HCT116 (cell line): ENCODE measurements around the gene LRIG1. TPM values are rescaled to one million over a fixed set of nuclear protein-coding genes. Genes with fewer than 3 reads are reported as not detected.

Source experiments
- ATAC-seq: fragments of 200-7000 bp; cut with Tn5 transposase; 2 replicates; pipeline ENCODE4 v1.9.1; 2020; ENCODE audit warnings: mild to moderate bottlenecking, moderate library complexity
- BruUV-seq: library from RNA; stranded (reverse); fragments of 400-500 nt; replicated peaks from 2 replicates; lab custom pipeline; 2021; lab: Mats Ljungman, UMichigan
- CTCF ChIA-PET: fragments of 300-600 bp; sonication (Branson Sonifier 250); formaldehyde crosslinking; loops from one replicate; lab custom pipeline; 2021; ENCODE audit warnings: antibody characterized with exemption; lab: Charles Lee
- POLR2A ChIA-PET: fragments of 300-600, 350-600 bp; sonication (Branson Sonifier 250); formaldehyde crosslinking; loops from one replicate; lab custom pipeline; 2021; ENCODE audit warnings: antibody characterized with exemption; lab: Charles Lee
- RAD21 ChIA-PET, 2 experiments: fragments of 300-600 bp; sonication (Branson Sonifier 250); formaldehyde crosslinking; loops; one replicate each; lab custom pipeline; 2023; ENCODE audit warnings: low total read pairs in 2 of 2; ENCODE audit not compliant: uncharacterized antibody in 2 of 2, unreplicated experiment in 2 of 2, low non-redundant PET in 1 of 2; lab: Charles Lee
- DNase-seq: peaks from one replicate; pipeline ENCODE4 v3.0.0-alpha.2; 2010; ENCODE audit warnings: low read depth, low spot score
- H2AFZ ChIP-seq: fragments of 200-600 bp; shearing (Covaris generic), sonication (generic); 2 replicates; pipeline ENCODE4 v1.6.1; 2017; ENCODE audit warnings: low read depth, mixed run types, mixed read lengths, antibody characterized with exemption, low read length; ENCODE audit not compliant: poor library complexity, severe bottlenecking
- H3K27ac ChIP-seq: 2 replicates; pipeline ENCODE4 v1.5.1; 2012; ENCODE audit warnings: low read depth, low read length
- H3K27me3 ChIP-seq: fragments of 200-600 bp; sonication (generic); 2 replicates; pipeline ENCODE4 v1.6.1; 2016; ENCODE audit warnings: mixed run types, low read length, mixed read lengths; ENCODE audit not compliant: insufficient read depth
- H3K36me3 ChIP-seq, 2 experiments: fragments of 200-500 bp in 1 of 2; fragments of 200-600 bp in 1 of 2; sonication (Bioruptor generic) in 1 of 2; sonication (generic) in 1 of 2; 2 replicates each; pipeline versions ENCODE4 v1.5.1 to v1.6.1; 2014 to 2016; ENCODE audit warnings: low read length in 2 of 2, inconsistent platforms in 1 of 2, mixed read lengths in 1 of 2, mixed run types in 1 of 2; ENCODE audit not compliant: insufficient read depth in 2 of 2, control insufficient read depth in 1 of 2
- H3K4me1 ChIP-seq, 2 experiments: fragments of 200-600 bp in 1 of 2; sonication (generic) in 1 of 2; 2 replicates each; pipeline versions ENCODE4 v1.5.1 to v1.6.1; 2012 to 2017; ENCODE audit warnings: low read length in 2 of 2, inconsistent platforms in 1 of 2, mild to moderate bottlenecking in 1 of 2, mixed read lengths in 1 of 2, mixed run types in 1 of 2, moderate library complexity in 1 of 2; ENCODE audit not compliant: insufficient read depth in 2 of 2, control insufficient read depth in 1 of 2
- H3K4me2 ChIP-seq: fragments of 200-600 bp; sonication (generic); 2 replicates; pipeline ENCODE4 v1.6.1; 2017; ENCODE audit warnings: mixed run types, low read length, mixed read lengths
- H3K4me3 ChIP-seq, 2 experiments: fragments of 200-600 bp in 1 of 2; sonication (generic) in 1 of 2; replicated peaks in 1 of 2; 2 replicates each; pipeline ENCODE4 v1.5.1; 2011 to 2016; ENCODE audit warnings: low read length in 2 of 2, control low read depth in 1 of 2, low read depth in 1 of 2, mild to moderate bottlenecking in 1 of 2, mixed read lengths in 1 of 2, mixed run types in 1 of 2
- H3K79me2 ChIP-seq: fragments of 200-600 bp; sonication (generic); 2 replicates; pipeline ENCODE4 v1.6.1; 2017; ENCODE audit warnings: mild to moderate bottlenecking, mixed run types, low read length, moderate library complexity, mixed read lengths; ENCODE audit not compliant: insufficient read depth
- H3K9ac ChIP-seq: fragments of 200-600 bp; sonication (generic); 2 replicates; pipeline ENCODE4 v1.6.1; 2016; ENCODE audit warnings: low read length, mixed read lengths
- H3K9me2 ChIP-seq: fragments of 200-600 bp; sonication (generic), shearing (Covaris generic); 2 replicates; pipeline ENCODE4 v1.6.1; 2017; ENCODE audit warnings: mixed run types, mild to moderate bottlenecking, moderate library complexity; ENCODE audit not compliant: insufficient read depth
- H3K9me3 ChIP-seq, 2 experiments: fragments of 200-500 bp in 1 of 2; fragments of 200-600 bp in 1 of 2; sonication (Bioruptor generic) in 1 of 2; sonication (generic) in 1 of 2; 2 replicates each; pipeline ENCODE4 v1.6.1; 2014 to 2017; ENCODE audit warnings: low read length in 2 of 2, mixed read lengths in 2 of 2, inconsistent platforms in 1 of 2, low read depth in 1 of 2, mild to moderate bottlenecking in 1 of 2, mixed run types in 1 of 2, moderate library complexity in 1 of 2; ENCODE audit not compliant: control insufficient read depth in 1 of 2, insufficient read depth in 1 of 2
- H4K20me1 ChIP-seq: fragments of 200-600 bp; sonication (generic), shearing (Covaris generic); 2 replicates; pipeline ENCODE4 v1.6.1; 2017; ENCODE audit warnings: mixed run types, mild to moderate bottlenecking, moderate library complexity; ENCODE audit not compliant: insufficient read depth
- CBX3 ChIP-seq: IDR thresholded peaks from 2 replicates; pipeline ENCODE4 v1.6.1; 2012; ENCODE audit warnings: low read depth
- EGR1 ChIP-seq: IDR thresholded peaks from 2 replicates; pipeline ENCODE4 v1.6.1; 2012; ENCODE audit warnings: low read depth
- MAX ChIP-seq: IDR thresholded peaks from 2 replicates; pipeline ENCODE4 v1.6.1; 2012
- POLR2A ChIP-seq: IDR thresholded peaks from 2 replicates; pipeline ENCODE4 v1.7.0; 2011; ENCODE audit warnings: borderline replicate concordance; ENCODE audit not compliant: insufficient read depth, insufficient read length; ENCODE audit errors: extremely low read depth
- RAD21 ChIP-seq: IDR thresholded peaks from 2 replicates; pipeline ENCODE4 v1.6.1; 2012; ENCODE audit warnings: low read depth, mild to moderate bottlenecking
- REST ChIP-seq: IDR thresholded peaks from 2 replicates; pipeline ENCODE4 v1.6.1; 2012; ENCODE audit warnings: low read depth
- SIN3A ChIP-seq: IDR thresholded peaks from 2 replicates; pipeline ENCODE4 v1.6.1; 2012; ENCODE audit warnings: low read depth
- SP1 ChIP-seq: IDR thresholded peaks from 2 replicates; pipeline ENCODE4 v1.6.1; 2012; ENCODE audit warnings: low read depth
- SRF ChIP-seq: IDR thresholded peaks from 2 replicates; pipeline ENCODE4 v1.6.1; 2012; ENCODE audit warnings: low read depth
- TCF7L2 ChIP-seq: IDR thresholded peaks from 2 replicates; pipeline ENCODE4 v1.7.0; 2011; ENCODE audit warnings: borderline replicate concordance, inconsistent platforms; ENCODE audit not compliant: insufficient read depth, insufficient read length; ENCODE audit errors: extremely low read depth
- ZBTB33 ChIP-seq: IDR thresholded peaks from 2 replicates; pipeline ENCODE4 v1.6.1; 2011; ENCODE audit warnings: mild to moderate bottlenecking, low read length, moderate library complexity; ENCODE audit not compliant: insufficient replicate concordance; ENCODE audit errors: extremely low read depth
- ZNF274 ChIP-seq: fragments of 200-500 bp; sonication (Bioruptor generic); IDR thresholded peaks from 2 replicates; pipeline ENCODE4 v1.6.1; 2014; ENCODE audit warnings: mild to moderate bottlenecking, low read depth, low read length, inconsistent platforms
- intact Hi-C: fragments of 100-400 bp; cut with micrococcal nuclease; formaldehyde crosslinking; loops from 2 replicates; pipeline ENCODE4 v1.10.0; 2022
- total RNA-seq: library from RNA; stranded (reverse); gene quantifications from one replicate; pipeline ENCODE4 v1.2.1, GENCODE V29; 2021; ENCODE audit not compliant: unreplicated experiment

Gene LRIG1
- total RNA-seq, 1 experiment from 2014 or later = 3.1 TPM

DNA sequence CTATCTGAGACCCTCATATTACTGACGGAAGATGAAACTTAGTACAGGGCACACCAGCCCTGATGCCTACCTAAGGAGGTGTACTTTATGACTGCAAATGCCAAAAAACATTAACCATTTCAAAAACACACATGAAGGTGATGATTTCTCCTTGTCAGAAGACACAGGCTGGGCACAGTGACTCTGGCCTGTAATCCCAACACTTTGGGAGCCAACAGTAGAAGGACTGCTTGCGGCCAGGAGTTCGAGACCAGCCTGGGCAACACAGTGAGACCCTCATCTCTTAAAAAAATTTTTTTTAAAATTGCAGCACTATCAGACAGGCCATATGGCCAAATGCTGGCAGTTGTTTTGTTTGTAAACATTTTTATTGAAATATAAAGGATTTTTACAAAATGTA, 73.5 kb downstream of the LRIG1 start:
- no peaks in the 10 kb centered on the region for H3K79me2 ChIP-seq
- TF ChIP-seq ZBTB33 = no peak
- TF ChIP-seq SIN3A = no peak
- TF ChIP-seq ZNF274 = no peak
- TF ChIP-seq TCF7L2 = no peak
- TF ChIP-seq POLR2A = no peak
- no peak for TF ChIP-seq CBX3
- no peak for TF ChIP-seq RAD21
- TF ChIP-seq SP1 = no peak
- TF ChIP-seq EGR1 = no peak
- TF ChIP-seq REST = no peak
- TF ChIP-seq MAX = no peak
- no peak for TF ChIP-seq SRF
- TF ChIP-seq, all 23 proteins: peak for 0
- no peak overlapping the region for H3K27ac ChIP-seq
- no peak overlapping the region for H3K4me2 ChIP-seq
- H3K9me3 ChIP-seq = no peaks in the 10 kb centered on the region
- no peaks in the 10 kb centered on the region for H3K27me3 ChIP-seq
- DNase-seq (no peak), ATAC-seq (no peak)
- no peak overlapping the region for H3K9ac ChIP-seq
- POLR2A ChIA-PET = no interaction called here
- CTCF ChIA-PET = no interaction called here
- no peaks in the 10 kb centered on the region for H3K4me1 ChIP-seq
- H2AFZ ChIP-seq = no peak overlapping the region
- H3K4me3 ChIP-seq = no peak overlapping the region
- BruUV-seq = no TSS peak
- H4K20me1 ChIP-seq = no peaks in the 10 kb centered on the region
- intact Hi-C loops = no loop called here
- H3K9me2 ChIP-seq = no peaks in the 10 kb centered on the region
- no peaks in the 10 kb centered on the region for H3K36me3 ChIP-seq
- RAD21 ChIA-PET = no interaction called here
